MM.1S (cell line): ENCODE results near the gene AUTS2.

Experiments used
- DNase-seq: peaks from one replicate; pipeline ENCODE4 v3.0.0-alpha.2; 2015
- H2AFZ ChIP-seq: fragments of 300-600 bp; sonication (generic); 2 replicates; pipeline ENCODE4 v1.6.0; 2016; ENCODE audit warnings: antibody characterized with exemption, low read length
- H3F3A ChIP-seq: fragments of 300-600 bp; sonication (generic); 2 replicates; pipeline ENCODE4 v1.6.1; 2016; ENCODE audit warnings: mild to moderate bottlenecking, antibody characterized with exemption, low read length, moderate library complexity, mixed read lengths; ENCODE audit not compliant: insufficient read depth
- H3K27ac ChIP-seq: fragments of 300-600 bp; sonication (generic); 2 replicates; pipeline ENCODE4 v1.5.1; 2016; ENCODE audit warnings: mild to moderate bottlenecking, low read length
- H3K27me3 ChIP-seq: fragments of 300-600 bp; sonication (generic); replicated peaks from 2 replicates; pipeline ENCODE4 v1.6.0; 2016; ENCODE audit warnings: low read length; ENCODE audit not compliant: insufficient read depth
- H3K36me3 ChIP-seq: fragments of 300-600 bp; sonication (generic); replicated peaks from 2 replicates; pipeline ENCODE4 v1.6.1; 2016; ENCODE audit warnings: mild to moderate bottlenecking, low read length, mixed read lengths; ENCODE audit not compliant: insufficient read depth
- H3K4me1 ChIP-seq: fragments of 300-600 bp; sonication (generic); 2 replicates; pipeline ENCODE4 v1.6.1; 2016; ENCODE audit warnings: low read length, mixed read lengths
- H3K4me2 ChIP-seq: fragments of 300-600 bp; sonication (generic); 2 replicates; pipeline ENCODE4 v1.6.0; 2016; ENCODE audit warnings: low read depth, low read length
- H3K4me3 ChIP-seq: fragments of 300-600 bp; sonication (generic); 2 replicates; pipeline ENCODE4 v1.5.1; 2016; ENCODE audit warnings: low read length, mixed read lengths
- H3K79me2 ChIP-seq: fragments of 300-600 bp; sonication (generic); 2 replicates; pipeline ENCODE4 v1.6.1; 2016; ENCODE audit warnings: mixed run types, low read length, mixed read lengths
- H3K9ac ChIP-seq: fragments of 300-600 bp; sonication (generic); 2 replicates; pipeline ENCODE4 v1.6.1; 2016; ENCODE audit warnings: low read length, mixed read lengths
- H3K9me2 ChIP-seq: fragments of 300-600 bp; sonication (generic); replicated peaks from 2 replicates; pipeline ENCODE4 v1.6.1; 2016; ENCODE audit warnings: mild to moderate bottlenecking, low read length, mixed read lengths; ENCODE audit not compliant: insufficient read depth
- H3K9me3 ChIP-seq: fragments of 300-600 bp; sonication (generic); replicated peaks from 2 replicates; pipeline ENCODE4 v1.6.1; 2016; ENCODE audit warnings: mild to moderate bottlenecking, low read length, mixed read lengths; ENCODE audit not compliant: insufficient read depth
- H4K20me1 ChIP-seq: fragments of 300-600 bp; sonication (generic); 2 replicates; pipeline ENCODE4 v1.6.1; 2016; ENCODE audit warnings: mild to moderate bottlenecking, low read length, moderate library complexity, mixed read lengths; ENCODE audit not compliant: insufficient read depth
- CTCF ChIP-seq: fragments of 300-600 bp; sonication (generic); IDR thresholded peaks from 2 replicates; pipeline ENCODE4 v1.5.1; 2016; ENCODE audit warnings: antibody characterized with exemption, low read length, mixed read lengths
- EZH2 ChIP-seq: fragments of 300-600 bp; sonication (generic); optimal IDR thresholded peaks from 2 replicates; pipeline ENCODE3; 2017; ENCODE audit warnings: low read depth, mild to moderate bottlenecking, antibody characterized with exemption, low read length, mixed read lengths
- EZH2phosphoT487 ChIP-seq: fragments of 300-600 bp; sonication (generic); IDR thresholded peaks from 2 replicates; pipeline ENCODE4 v1.6.1; 2018; ENCODE audit warnings: antibody characterized with exemption, low read length

The AUTS2 gene

GRCh38 chr7:70566671-70567070 is 968.4 kb downstream of the AUTS2 start:
- TF ChIP-seq EZH2 = no peak
- TF ChIP-seq EZH2phosphoT487 = no peak
- no peak for TF ChIP-seq CTCF
- no peaks in the 10 kb centered on the region for H4K20me1 ChIP-seq
- H3K9me2 ChIP-seq = no peaks in the 10 kb centered on the region
- H3K36me3 ChIP-seq = no peaks in the 10 kb centered on the region
- no peaks in the 10 kb centered on the region for H3K27me3 ChIP-seq
- no peaks in the 10 kb centered on the region for H3F3A ChIP-seq
- DNase-seq = no peak
- H3K4me1 ChIP-seq = no peaks in the 10 kb centered on the region
- no peak overlapping the region for H3K27ac ChIP-seq
- H3K9me3 ChIP-seq = no peaks in the 10 kb centered on the region
- H2AFZ ChIP-seq = no peak overlapping the region
- H3K9ac ChIP-seq = no peak overlapping the region
- no peak overlapping the region for H3K4me2 ChIP-seq
- H3K4me3 ChIP-seq = no peak overlapping the region
- no peaks in the 10 kb centered on the region for H3K79me2 ChIP-seq

- no peaks in the 10 kb centered on the region for H3K27me3 ChIP-seq
- no peak overlapping the region for H3K4me2 ChIP-seq
- no peaks in the 10 kb centered on the region for H3K79me2 ChIP-seq
- no peak overlapping the region for H3K4me3 ChIP-seq
- H3K36me3 ChIP-seq = no peaks in the 10 kb centered on the region
- TF ChIP-seq EZH2 = no peak
- no peak for TF ChIP-seq EZH2phosphoT487
- TF ChIP-seq CTCF = no peak
- no peaks in the 10 kb centered on the region for H3K9me3 ChIP-seq
- no peaks in the 10 kb centered on the region for H3K9me2 ChIP-seq
- H2AFZ ChIP-seq = no peak overlapping the region
- no peak overlapping the region for H3K9ac ChIP-seq
- no peaks in the 10 kb centered on the region for H3F3A ChIP-seq
- H3K4me1 ChIP-seq = no peaks in the 10 kb centered on the region
- no peak for DNase-seq
- H3K27ac ChIP-seq = no peak overlapping the region
- H4K20me1 ChIP-seq = no peaks in the 10 kb centered on the region
Observed at GRCh38 chr7:70568674-70569334, 970.5 kb downstream of the AUTS2 start.

GRCh38 chr7:70569335-70569819 is 971.1 kb downstream of the AUTS2 start:
- Histone ChIP-seq H3K36me3 (no peaks in the 10 kb centered on the region), H3K4me2 (no peak overlapping the region), H3K9ac (no peak overlapping the region), H4K20me1 (no peaks in the 10 kb centered on the region), H3K4me1 (no peaks in the 10 kb centered on the region), H3K27ac (no peak overlapping the region), H2AFZ (no peak overlapping the region), H3K79me2 (no peaks in the 10 kb centered on the region), H3K9me3 (no peaks in the 10 kb centered on the region), H3K9me2 (no peaks in the 10 kb centered on the region), H3F3A (no peaks in the 10 kb centered on the region), H3K27me3 (no peaks in the 10 kb centered on the region), H3K4me3 (no peak overlapping the region)
- no peak for DNase-seq
- TF ChIP-seq CTCF = no peak
- TF ChIP-seq EZH2phosphoT487 = no peak
- no peak for TF ChIP-seq EZH2
